ENCODE measurements around the gene CACNA1C. TPM values are rescaled to one million over a fixed set of nuclear protein-coding genes. Genes with fewer than 3 reads are reported as not detected.

The CACNA1C gene
- total and polyA plus RNA-seq, 2 donors (not counting 1 experiment from before 2014, with no cell fraction given) = 0.01 to 0.02 TPM

- intact Hi-C loops (cut with micrococcal nuclease) = no loop called here
- no peak for ATAC-seq (ENCODE audit: low read depth)
- H3K9me3 ChIP-seq (ENCODE audit: control extremely low read depth in 1 of 3, control insufficient read depth in 2 of 3, insufficient read depth in 1 of 3, low read length in 2 of 3) = no peaks in the 10 kb centered on the region
- WGBS (ENCODE audit: insufficient coverage) = 92% methylated on average over 5 of the region's 8 CpGs
- H3K27ac Mint-ChIP-seq = no peak overlapping the region
- no peaks in the 10 kb centered on the region for H3K79me2 ChIP-seq (ENCODE audit: control insufficient read depth, insufficient read depth, low read length)
- no peak overlapping the region for H2AFZ ChIP-seq (ENCODE audit: insufficient read depth, low read depth, low read length, poor library complexity, severe bottlenecking)
- no peaks in the 10 kb centered on the region for H3K27me3 ChIP-seq (replicated peaks in 1 of 4; ENCODE audit: control extremely low read depth in 1 of 4, control insufficient read depth in 3 of 4, insufficient read depth in 4 of 4, low read length in 3 of 4)
- no peak overlapping the region for H3K4me3 ChIP-seq (ENCODE audit: control extremely low read depth in 1 of 5, extremely low read depth in 1 of 5, insufficient read depth in 1 of 5, low read depth in 2 of 5, low read length in 4 of 5)
- H3K9me3 Mint-ChIP-seq (ENCODE audit: insufficient read depth) = no peaks in the 10 kb centered on the region
- no peaks in the 10 kb centered on the region for H3K4me1 ChIP-seq (ENCODE audit: control insufficient read depth in 2 of 2, insufficient read depth in 2 of 2, low read length in 2 of 2)
- no peak overlapping the region for H3K4me3 Mint-ChIP-seq
- no peak for TF ChIP-seq CTCF (IDR thresholded peaks at IDR 0.05)
- TF ChIP-seq EZH2 (IDR thresholded peaks at IDR 0.05; ENCODE audit: borderline replicate concordance, insufficient read depth, low read depth, low read length, poor library complexity, severe bottlenecking) = no peak
- H3K36me3 ChIP-seq (replicated peaks in 1 of 2; ENCODE audit: control extremely low read depth in 1 of 2, control insufficient read depth in 1 of 2, extremely low read depth in 1 of 2, insufficient read depth in 2 of 2, low read length in 1 of 2) = no peaks in the 10 kb centered on the region
- POLR2A ChIA-PET = no interaction called here
- CTCF ChIA-PET = no interaction called here
- no peaks in the 10 kb centered on the region for H3K4me1 Mint-ChIP-seq
- no peak overlapping the region for H3K9ac ChIP-seq (ENCODE audit: low read length)
- no peak for DNase-seq
- H3K4me2 ChIP-seq (replicated peaks; ENCODE audit: low read depth, low read length, poor library complexity, severe bottlenecking) = no peak overlapping the region
- H4K20me1 ChIP-seq (ENCODE audit: control insufficient read depth, insufficient read depth, low read length, poor library complexity, severe bottlenecking) = no peaks in the 10 kb centered on the region
- H3K27ac ChIP-seq (ENCODE audit: low read length in 2 of 2) = no peak overlapping the region
- peaks cover 6% of the 10 kb centered on the region for H3K27me3 Mint-ChIP-seq
Measured at GRCh38 chr12:2477009-2477766, 424.4 kb downstream of the CACNA1C start.

- Histone ChIP-seq H3K4me3 (ENCODE audit: control extremely low read depth in 1 of 5, extremely low read depth in 1 of 5, insufficient read depth in 1 of 5, low read depth in 2 of 5, low read length in 4 of 5) (no peak overlapping the region), H3K4me1 (ENCODE audit: control insufficient read depth in 2 of 2, insufficient read depth in 2 of 2, low read length in 2 of 2) (no peaks in the 10 kb centered on the region), H2AFZ (ENCODE audit: insufficient read depth, low read depth, low read length, poor library complexity, severe bottlenecking) (no peak overlapping the region), H4K20me1 (ENCODE audit: control insufficient read depth, insufficient read depth, low read length, poor library complexity, severe bottlenecking) (no peaks in the 10 kb centered on the region), H3K79me2 (ENCODE audit: control insufficient read depth, insufficient read depth, low read length) (no peaks in the 10 kb centered on the region), H3K27me3 (replicated peaks in 1 of 4; ENCODE audit: control extremely low read depth in 1 of 4, control insufficient read depth in 3 of 4, insufficient read depth in 4 of 4, low read length in 3 of 4) (no peaks in the 10 kb centered on the region), H3K4me2 (replicated peaks; ENCODE audit: low read depth, low read length, poor library complexity, severe bottlenecking) (no peak overlapping the region), H3K27ac (ENCODE audit: low read length in 2 of 2) (no peak overlapping the region), H3K36me3 (replicated peaks in 1 of 2; ENCODE audit: control extremely low read depth in 1 of 2, control insufficient read depth in 1 of 2, extremely low read depth in 1 of 2, insufficient read depth in 2 of 2, low read length in 1 of 2) (no peaks in the 10 kb centered on the region), H3K9ac (ENCODE audit: low read length) (no peak overlapping the region), H3K9me3 (ENCODE audit: control extremely low read depth in 1 of 3, control insufficient read depth in 2 of 3, insufficient read depth in 1 of 3, low read length in 2 of 3) (no peaks in the 10 kb centered on the region)
- 57% methylated on average over 8 of the region's 13 CpGs for WGBS (ENCODE audit: insufficient coverage)
- H3K27me3 Mint-ChIP-seq = no peaks in the 10 kb centered on the region
- POLR2A ChIA-PET = no interaction called here
- intact Hi-C loops (cut with micrococcal nuclease) = no loop called here
- DNase-seq (no peak), ATAC-seq (ENCODE audit: low read depth) (no peak)
- H3K4me3 Mint-ChIP-seq = no peak overlapping the region
- CTCF ChIA-PET = no interaction called here
- H3K4me1 Mint-ChIP-seq = no peaks in the 10 kb centered on the region
- H3K9me3 Mint-ChIP-seq (ENCODE audit: insufficient read depth) = no peaks in the 10 kb centered on the region
- H3K27ac Mint-ChIP-seq = no peak overlapping the region
- TF ChIP-seq CTCF (IDR thresholded peaks at IDR 0.05) (no peak), EZH2 (IDR thresholded peaks at IDR 0.05; ENCODE audit: borderline replicate concordance, insufficient read depth, low read depth, low read length, poor library complexity, severe bottlenecking) (no peak)
Measured at GRCh38 chr12:2479851-2480535, 427.2 kb downstream of the CACNA1C start.

Measured in B cell (primary cell).